NCI-H1105 (cell line): ENCODE measurements around the gene KCTD11.
"Not testable (repeated sequence)": the region's sequence is repeated elsewhere in the genome, so short reads cannot be mapped to it uniquely, and the experiment has no call there.

Experiments used
- DNase-seq: peaks from one replicate; lab custom pipeline; 2025; lab: John Stamatoyannopoulos, UW

KCTD11 gene

DNA sequence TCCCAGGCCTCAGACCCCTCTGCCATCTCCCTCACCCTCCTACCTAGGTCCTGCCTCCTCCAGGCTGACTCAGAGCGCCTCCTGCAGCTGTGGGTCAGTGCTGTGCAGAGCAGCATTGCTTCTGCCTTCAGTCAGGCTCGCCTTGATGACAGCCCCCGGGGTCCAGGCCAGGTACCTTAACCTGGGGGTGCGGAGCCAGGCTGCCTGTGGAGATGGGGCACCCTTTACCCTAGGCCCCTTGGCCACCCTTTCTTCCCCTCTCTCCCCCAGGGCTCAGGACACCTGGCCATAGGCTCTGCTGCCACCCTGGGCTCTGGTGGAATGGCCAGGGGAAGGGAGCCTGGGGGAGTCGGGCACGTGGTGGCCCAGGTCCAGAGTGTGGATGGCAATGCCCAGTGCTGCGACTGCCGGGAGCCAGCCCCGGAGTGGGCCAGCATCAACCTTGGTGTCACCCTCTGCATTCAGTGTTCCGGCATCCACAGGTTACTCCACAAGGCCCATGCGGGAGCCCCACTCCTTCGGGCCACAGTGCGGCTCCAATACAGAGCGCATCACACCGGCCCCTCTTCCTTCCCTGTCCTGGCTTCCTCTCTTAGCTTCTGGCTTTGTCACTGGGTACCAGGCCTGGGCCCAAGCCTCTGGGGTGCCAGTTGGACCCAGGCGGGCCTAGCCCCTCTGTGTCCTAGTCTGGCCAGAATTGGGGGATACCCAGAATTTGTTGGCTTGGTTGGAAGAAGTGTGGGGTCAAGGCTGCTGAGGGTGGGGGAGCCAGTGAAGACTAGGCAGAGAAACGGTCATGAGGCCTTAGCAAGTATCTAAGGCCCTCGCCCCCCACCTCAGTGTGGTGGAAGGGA is 5.0 kb upstream of the KCTD11 start:
- DNase-seq, result no peak

- DNase-seq, result no peak
These were observed 4.1 kb upstream of the KCTD11 start for GRCh38 chr17:7347630-7348477.

- DNase-seq, result no peak
These were observed 3.3 kb upstream of the KCTD11 start for GRCh38 chr17:7348478-7349242.

DNA sequence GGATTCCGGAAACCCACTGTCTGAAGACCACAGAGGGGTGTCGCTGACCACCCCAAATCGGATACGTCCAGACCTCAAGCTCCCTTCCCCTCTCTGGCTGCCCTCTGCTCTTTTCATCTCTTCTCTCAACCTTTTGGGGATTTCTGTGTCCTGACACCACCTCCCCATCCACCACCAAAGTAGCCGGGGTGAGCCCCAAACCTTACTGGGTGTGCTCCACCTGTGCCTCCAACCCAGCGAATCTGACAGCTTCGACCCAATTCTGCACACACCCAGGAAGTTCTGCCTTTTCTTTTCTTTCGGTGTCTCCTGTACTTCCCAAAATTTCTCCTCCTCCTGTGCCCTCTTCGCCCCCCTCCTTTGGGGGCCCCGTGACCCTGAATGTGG is 534 bp downstream of the KCTD11 start:
- no peak for DNase-seq

DNA sequence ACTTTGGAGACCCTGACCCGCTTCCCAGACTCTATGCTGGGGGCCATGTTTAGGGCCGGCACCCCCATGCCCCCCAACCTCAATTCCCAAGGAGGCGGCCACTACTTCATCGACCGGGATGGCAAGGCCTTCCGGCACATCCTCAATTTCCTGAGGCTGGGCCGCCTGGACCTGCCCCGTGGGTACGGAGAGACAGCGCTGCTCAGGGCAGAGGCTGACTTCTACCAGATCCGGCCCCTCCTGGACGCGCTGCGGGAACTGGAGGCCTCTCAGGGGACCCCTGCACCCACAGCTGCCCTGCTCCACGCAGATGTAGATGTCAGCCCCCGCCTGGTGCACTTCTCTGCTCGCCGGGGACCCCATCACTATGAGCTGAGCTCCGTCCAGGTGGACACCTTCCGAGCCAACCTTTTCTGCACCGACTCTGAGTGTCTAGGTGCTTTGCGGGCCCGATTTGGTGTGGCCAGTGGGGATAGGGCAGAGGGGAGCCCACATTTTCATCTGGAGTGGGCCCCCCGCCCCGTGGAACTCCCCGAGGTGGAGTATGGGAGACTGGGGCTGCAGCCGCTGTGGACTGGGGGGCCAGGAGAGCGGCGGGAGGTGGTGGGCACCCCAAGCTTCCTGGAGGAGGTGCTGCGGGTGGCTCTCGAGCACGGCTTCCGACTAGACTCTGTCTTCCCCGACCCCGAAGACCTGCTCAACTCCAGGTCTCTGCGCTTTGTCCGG is 1.1 kb downstream of the KCTD11 start:
- DNase-seq, result no peak

DNA sequence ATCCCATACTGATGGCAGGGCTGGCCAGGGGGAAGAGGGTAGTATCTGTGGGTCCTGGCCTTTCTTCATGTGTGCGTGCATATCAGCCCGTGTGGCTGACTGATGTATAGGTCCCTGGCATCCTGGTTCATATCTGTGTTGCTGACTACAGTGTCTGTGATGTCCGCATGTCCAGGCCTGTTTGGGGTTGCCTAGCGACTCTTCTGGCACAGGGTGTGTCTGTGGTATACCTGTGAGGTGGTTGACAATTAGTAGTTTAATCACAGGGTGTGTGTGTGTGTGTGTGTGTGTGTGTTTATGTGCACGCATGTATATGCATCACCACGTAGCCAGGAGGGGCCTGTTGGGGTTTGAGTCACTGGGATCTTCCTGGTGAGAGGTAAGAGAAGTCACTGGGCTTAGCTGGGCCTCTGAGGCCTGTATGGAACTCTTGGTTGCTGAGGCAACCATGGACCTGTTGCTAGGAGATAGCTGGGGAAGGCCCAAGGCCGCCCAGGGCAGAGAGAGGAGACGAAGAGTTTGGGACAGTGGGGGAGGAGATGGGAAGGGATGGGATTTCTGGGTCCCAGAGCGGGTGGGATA is 2.4 kb downstream of the KCTD11 start:
- DNase-seq, result peak; percentile 32

- DNase-seq, result no peak
These were observed 3.1 kb downstream of the KCTD11 start, which contains the start of gene TMEM95 for GRCh38 chr17:7355053-7355452. TSS of gene TMEM95 (plus strand) at chr17:7355156. CDS start at chr17:7355205, 49 bp downstream.

DNA sequence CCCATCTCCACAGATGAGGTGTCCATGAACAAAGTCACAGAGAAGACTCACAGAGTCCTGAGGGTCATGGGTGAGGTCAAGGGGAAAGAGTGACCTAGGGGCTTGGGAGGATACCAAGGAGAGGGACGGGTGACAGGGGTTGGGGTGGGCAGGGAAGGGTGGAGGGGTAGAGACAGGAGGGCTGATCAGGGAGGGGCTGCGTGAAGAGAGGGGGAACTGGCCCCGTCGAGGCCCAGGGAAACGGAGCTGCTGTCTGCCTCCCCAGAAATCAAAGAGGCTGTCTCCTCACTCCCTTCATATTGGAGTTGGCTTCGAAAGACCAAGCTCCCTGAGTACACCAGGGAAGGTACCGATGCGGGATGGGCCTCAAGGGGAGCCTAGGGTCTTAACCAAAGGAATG is 3.6 kb downstream of the KCTD11 start:
- no peak for DNase-seq

GRCh38 chr17:7356072-7356549 is 4.1 kb downstream of the KCTD11 start:
- DNase-seq, result peak; percentile 83

GRCh38 chr17:7356756-7357155 is 4.8 kb downstream of the KCTD11 start:
- no peak for DNase-seq

DNA sequence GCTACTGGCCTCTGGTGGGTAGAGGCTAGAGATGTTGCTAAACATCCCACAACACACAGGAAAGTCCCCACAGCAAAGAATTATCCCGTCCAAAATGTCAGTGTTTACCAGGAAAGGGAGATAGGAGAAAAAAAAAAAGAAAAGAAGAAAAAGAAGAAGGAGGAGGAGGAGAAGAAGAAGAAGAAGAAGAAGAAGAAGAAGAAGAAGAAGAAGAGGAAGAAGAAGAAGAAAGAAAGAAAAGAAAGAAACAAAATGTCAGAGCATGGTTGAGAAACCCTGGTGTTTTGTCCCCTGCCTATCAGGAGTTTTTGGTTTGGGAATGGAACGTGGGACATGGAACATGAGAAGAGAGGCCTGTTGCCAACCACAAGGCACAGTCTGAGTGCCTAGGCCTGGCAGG is 5.4 kb downstream of the KCTD11 start:
- no peak for DNase-seq

DNA sequence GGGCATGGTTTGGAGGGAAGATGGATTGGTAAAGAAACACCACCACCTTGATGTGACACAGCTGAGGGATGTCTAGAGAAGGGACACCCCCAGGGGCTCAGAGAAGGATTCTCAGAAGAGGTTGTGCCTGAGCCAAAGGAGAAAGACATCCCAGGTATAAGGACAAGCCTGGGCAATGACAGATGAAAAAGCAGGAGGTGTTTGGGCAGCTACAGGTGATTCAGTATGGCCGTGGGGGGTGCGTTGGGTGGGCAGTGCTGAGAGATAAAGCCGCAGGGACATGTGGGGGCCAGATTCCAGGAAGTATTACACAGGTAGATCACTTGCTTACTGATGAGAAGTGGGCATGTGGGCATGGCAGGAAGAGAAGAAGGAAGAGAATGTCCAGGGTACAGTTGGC is 9.9 kb downstream of the KCTD11 start:
- no peak for DNase-seq

DNA sequence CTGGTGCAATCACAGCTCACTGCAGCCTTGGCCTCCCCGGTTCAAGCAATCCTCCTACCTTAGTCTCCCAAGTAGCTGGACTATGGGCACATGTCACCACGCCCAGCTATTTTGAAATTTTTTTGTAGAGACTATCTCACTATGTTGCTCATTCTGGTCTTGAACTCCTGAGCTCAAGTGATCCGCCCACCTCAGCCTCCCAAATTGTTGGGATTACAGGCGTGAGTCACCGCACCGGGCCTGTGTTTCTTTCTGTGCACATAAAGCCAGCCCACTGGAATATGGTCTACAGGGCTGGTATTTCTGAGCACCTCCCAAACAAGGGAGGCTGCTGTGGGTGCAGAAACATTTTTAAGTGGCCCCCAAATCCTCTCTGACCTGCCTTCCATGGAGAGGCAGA is 11.3 kb downstream of the KCTD11 start:
- DNase-seq, result no peak

GRCh38 chr17:7365963-7366362 is 14.0 kb downstream of the KCTD11 start:
- DNase-seq, result not testable (repeated sequence)

GRCh38 chr17:7367083-7367482 is 15.1 kb downstream of the KCTD11 start:
- DNase-seq, result no peak

GRCh38 chr17:7367918-7368598 is 16.1 kb downstream of the KCTD11 start:
- no peak for DNase-seq

- not testable (repeated sequence) for DNase-seq
These were observed 16.6 kb downstream of the KCTD11 start for GRCh38 chr17:7368599-7368994.

DNA sequence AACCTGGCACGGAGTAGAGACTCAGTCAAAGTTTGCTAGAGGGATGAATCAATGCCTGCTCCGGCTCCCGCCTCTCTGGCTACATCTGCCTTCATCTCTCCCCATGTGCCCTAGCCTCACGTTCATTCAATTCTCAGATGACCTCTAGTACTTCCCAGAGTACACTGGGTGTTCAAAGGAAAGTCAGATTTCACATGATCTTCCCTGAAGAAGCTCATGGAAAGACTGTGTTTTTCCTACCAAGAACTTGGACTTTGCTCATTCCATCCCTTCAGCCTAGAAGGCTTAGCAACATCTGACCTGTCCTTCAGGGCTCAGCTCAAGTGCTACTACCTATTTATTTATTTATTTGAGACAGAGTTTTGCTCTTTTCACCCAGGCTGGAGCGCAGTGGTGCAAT is 17.9 kb downstream of the KCTD11 start:
- DNase-seq, result no peak

- DNase-seq, result no peak
These were observed 18.9 kb downstream of the KCTD11 start for GRCh38 chr17:7370853-7371252.

DNA sequence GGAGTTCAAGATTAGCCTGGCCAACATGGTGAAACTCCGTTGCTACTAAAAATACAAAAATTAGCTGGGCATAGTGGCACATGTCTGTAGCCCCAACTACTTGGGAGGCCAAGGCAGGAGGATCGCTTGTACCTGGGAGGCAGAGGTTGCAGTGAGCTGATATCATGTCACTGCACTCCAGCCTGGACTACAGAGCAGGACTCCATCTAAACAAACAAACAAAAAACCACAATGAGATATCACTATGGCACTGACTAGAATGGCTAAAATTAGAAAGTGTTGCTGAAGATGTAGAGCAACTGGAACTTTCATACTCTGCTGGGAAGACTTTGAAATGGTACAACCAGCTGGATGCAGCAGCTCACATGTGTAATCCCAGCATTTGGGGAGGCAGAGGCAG is 22.4 kb downstream of the KCTD11 start:
- DNase-seq, result no peak

DNA sequence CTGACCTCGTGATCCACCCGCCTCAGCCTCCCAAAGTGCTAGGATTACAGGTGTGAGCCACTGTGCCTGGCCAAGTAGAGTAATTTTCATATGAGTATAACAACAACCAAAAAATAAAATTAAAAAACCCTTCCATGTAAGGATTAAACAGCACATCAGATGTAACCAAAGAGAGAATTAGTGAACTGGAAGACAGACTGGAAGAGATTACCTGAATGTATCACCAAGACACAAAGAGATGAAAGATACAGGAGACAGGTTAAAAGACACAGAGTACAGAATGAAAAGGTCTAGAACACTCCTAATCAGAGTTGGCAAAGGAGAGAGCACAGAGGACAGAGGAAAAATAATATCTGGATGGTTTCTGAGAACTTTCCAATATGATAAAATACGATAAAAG is 27.2 kb downstream of the KCTD11 start:
- no peak for DNase-seq
